GM21423 (cell line): Measurements from ENCODE around the gene PRDM2.

ENCODE experiments used
- ATAC-seq: cut with Tn5 transposase; IDR thresholded peaks from one replicate; pipeline ENCODE4 v1.9.1; 2021; ENCODE audit warnings: mild to moderate bottlenecking, moderate library complexity; ENCODE audit not compliant: unreplicated experiment

PRDM2 gene

DNA sequence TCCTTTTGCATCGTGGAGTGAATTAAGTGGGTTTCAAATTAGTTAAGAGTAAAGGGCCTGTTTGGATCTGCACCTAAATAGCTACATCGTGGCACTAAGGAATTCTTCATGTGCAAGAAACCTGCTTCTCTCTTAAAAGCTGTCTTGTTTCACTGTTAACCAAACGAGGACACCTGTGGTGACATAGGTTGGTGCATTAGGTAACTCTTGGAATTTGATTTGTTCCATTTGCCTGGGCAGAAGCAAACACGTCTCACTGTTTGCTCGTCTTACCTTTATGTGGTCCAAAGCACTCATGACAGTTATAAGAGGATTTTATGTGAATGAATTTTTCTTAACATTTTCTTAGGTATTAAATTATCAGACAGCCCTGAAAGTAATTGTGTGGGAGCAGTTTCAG, 60.9 kb downstream of the PRDM2 start:
- no peak for ATAC-seq

DNA sequence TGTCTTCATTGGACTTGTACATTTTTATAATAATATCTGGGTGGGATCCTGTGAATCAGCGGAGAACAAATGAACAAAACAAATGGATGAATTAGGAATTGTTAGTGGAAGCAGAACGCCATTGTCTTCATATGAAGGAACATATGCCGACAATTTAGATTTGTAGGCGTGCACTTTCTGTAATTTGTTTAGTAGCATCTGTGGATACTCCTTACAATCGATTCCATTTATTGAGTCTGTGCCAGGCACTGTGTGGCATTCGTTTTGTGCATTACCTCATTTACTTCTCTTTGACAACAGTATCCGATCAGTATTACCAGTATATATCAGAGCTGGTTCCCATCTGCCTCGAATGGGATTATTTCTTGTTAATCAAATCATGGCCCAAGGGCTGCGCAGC, 61.9 kb downstream of the PRDM2 start:
- ATAC-seq = no peak

DNA sequence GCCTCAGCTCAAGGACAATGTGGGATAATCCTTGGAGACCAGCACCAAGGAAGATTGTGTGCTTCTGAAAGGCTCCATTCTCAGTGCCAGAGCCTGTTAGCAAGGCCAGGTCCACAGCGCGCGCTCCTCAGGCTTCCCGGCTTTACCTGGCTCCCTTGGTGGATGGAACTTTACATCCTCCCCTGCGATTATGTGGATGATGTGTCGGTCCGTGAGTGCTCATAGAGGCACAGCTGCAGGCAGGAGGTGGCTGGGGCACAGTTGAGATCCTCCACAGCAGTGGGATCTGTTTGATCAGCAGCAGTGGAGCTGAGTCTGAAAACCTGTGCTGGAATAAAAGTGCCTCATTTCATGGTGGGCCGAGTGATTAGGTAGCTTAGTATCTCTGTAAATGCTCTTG, 62.7 kb downstream of the PRDM2 start:
- ATAC-seq = no peak

DNA sequence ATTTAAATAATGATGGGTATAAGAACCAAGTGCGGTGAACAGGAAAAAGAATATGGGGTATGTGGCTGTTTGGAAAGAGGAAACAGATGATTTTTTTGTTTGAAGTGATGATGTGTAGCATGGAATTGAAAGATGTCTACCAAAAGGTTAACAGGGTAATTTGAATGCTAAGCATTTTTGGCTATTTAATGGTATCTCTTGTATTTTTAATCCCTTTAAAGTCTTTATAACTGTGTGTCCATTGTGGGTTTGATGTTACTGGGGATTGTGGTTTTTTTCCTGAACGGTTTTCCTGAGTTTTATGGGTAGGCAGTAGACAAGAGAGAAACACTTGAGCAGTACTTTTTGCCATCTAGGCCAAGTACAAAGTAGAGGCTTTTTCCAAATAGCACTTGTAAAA, 63.2 kb downstream of the PRDM2 start:
- no peak for ATAC-seq

- ATAC-seq = no peak
These were observed 64.0 kb downstream of the PRDM2 start for GRCh38 chr1:13763991-13764390.

GRCh38 chr1:13764588-13765332, 64.8 kb downstream of the PRDM2 start:
- ATAC-seq = no peak

- ATAC-seq = no peak
These were observed 66.9 kb downstream of the PRDM2 start for GRCh38 chr1:13766592-13767564.

GRCh38 chr1:13769212-13769611, 69.2 kb downstream of the PRDM2 start:
- no peak for ATAC-seq

- ATAC-seq = no peak
These were observed 69.8 kb downstream of the PRDM2 start for GRCh38 chr1:13769830-13770229.

- no peak for ATAC-seq
These were observed 70.8 kb downstream of the PRDM2 start for GRCh38 chr1:13770743-13771142.

- ATAC-seq = no peak
These were observed 71.8 kb downstream of the PRDM2 start for GRCh38 chr1:13771745-13772144.

- ATAC-seq = no peak
These were observed 72.3 kb downstream of the PRDM2 start for GRCh38 chr1:13772271-13772670.

- no peak for ATAC-seq
These were observed 74.1 kb downstream of the PRDM2 start for GRCh38 chr1:13774121-13774520.

DNA sequence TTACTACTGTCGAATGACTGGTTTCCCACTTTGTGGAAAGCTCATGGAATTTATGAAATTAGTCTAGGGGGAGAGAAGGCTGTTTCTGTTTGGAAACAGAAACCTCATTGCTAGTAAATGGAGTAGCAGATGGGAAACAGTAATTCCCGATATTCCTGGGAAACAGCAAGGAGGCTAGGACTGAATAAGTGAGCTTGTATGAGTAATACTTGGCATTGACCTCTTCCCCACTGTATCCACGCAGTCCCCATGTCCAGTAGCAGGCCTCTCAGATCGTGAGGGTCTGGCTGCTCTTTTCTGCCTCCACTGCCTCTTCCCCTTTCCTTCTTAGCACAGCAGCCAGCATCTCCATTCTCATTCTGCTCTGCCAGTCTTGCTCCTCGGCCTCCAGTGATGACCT, 75.5 kb downstream of the PRDM2 start:
- ATAC-seq = no peak

- ATAC-seq = no peak
These were observed 75.9 kb downstream of the PRDM2 start for GRCh38 chr1:13775916-13776315.

GRCh38 chr1:13778431-13778830, 78.4 kb downstream of the PRDM2 start:
- no peak for ATAC-seq

DNA sequence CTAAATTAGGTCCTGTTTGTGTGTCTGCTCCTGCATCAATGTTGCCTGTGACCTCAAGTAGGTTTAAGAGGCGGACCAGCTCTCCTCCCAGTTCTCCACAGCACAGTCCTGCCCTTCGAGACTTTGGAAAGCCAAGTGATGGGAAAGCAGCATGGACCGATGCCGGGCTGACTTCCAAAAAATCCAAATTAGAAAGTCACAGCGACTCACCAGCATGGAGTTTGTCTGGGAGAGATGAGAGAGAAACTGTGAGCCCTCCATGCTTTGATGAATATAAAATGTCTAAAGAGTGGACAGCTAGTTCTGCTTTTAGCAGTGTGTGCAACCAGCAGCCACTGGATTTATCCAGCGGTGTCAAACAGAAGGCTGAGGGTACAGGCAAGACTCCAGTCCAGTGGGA, 79.9 kb downstream of the PRDM2 start:
- no peak for ATAC-seq

- ATAC-seq = no peak
These were observed 80.8 kb downstream of the PRDM2 start for GRCh38 chr1:13780780-13781179.

DNA sequence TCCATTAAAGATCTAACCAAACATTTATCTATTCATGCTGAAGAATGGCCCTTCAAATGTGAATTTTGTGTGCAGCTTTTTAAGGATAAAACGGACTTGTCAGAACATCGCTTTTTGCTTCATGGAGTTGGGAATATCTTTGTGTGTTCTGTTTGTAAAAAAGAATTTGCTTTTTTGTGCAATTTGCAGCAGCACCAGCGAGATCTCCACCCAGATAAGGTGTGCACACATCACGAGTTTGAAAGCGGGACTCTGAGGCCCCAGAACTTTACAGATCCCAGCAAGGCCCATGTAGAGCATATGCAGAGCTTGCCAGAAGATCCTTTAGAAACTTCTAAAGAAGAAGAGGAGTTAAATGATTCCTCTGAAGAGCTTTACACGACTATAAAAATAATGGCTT, 81.2 kb downstream of the PRDM2 start:
- no peak for ATAC-seq

GRCh38 chr1:13781907-13782633, 82.1 kb downstream of the PRDM2 start:
- ATAC-seq = no peak

DNA sequence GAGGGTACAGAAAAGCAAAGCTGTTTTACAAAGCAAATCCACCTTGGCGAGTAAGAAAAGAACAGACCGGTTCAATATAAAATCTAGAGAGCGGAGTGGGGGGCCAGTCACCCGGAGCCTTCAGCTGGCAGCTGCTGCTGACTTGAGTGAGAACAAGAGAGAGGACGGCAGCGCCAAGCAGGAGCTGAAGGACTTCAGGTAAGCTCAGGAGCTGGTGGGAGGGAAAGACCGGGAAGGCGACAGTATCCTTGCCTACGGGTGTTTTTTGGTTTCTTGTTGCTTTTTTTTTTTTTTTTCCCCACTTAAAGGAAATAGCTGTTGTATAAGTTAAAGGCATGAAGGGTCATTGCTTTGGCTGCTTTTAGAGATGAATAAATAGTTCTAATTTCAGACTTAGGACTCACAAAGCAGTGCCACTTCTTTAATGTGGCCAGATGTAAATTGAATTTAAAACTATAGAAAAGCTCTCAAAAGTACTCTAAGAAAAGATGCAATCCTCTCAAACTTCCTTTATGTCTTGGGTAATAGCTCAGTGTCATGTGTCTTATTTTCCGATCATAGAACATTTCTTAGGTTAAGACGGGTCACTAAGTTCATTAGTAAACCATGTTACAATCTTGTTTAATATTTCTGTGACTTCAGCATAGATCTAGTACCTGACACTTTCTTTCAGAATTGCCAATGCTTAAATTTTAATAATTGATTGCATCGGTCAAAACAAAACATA, 82.8 kb downstream of the PRDM2 start:
- ATAC-seq = no peak
